HepG2 (cell line): Measurements from ENCODE around the gene OAT. TPM values are rescaled to one million over a fixed set of nuclear protein-coding genes. Genes with fewer than 3 reads are reported as not detected.
A peak's percentile ranks its signal among the peaks of the same experiment; 100 is the strongest.

Experiments used
- ATAC-seq: fragments of 200-7000 bp; cut with Tn5 transposase; 3 replicates; pipeline ENCODE4 v1.9.1; 2020; ENCODE audit warnings: mild to moderate bottlenecking, moderate library complexity
- BruUV-seq: library from RNA; stranded (reverse); fragments of 400-500 nt; replicated peaks from 2 replicates; lab custom pipeline; 2021; lab: Mats Ljungman, UMichigan
- CTCF ChIA-PET: fragments of 300-600 bp; formaldehyde crosslinking; extraction: SDS; loops from one replicate; lab custom pipeline; 2021; ENCODE audit warnings: low total read pairs, inconsistent platforms, low intra/inter-chr PET ratio; lab: Yijun Ruan, JAX
- POLR2A ChIA-PET: fragments of 350-600 bp; sonication (Branson Sonifier 250); formaldehyde crosslinking; loops from one replicate; lab custom pipeline; 2020; ENCODE audit warnings: antibody characterized with exemption, inconsistent platforms; lab: Yijun Ruan, JAX
- DNase-seq: peaks from one replicate; pipeline ENCODE4 v3.0.0-alpha.2; 2015; ENCODE audit warnings: low spot score
- FAIRE-seq: peaks from 3 replicates; lab custom pipeline; 2011; peaks lifted over from hg19 to GRCh38; lab: Jason Lieb, UNC
- H2AFZ ChIP-seq: one replicate; pipeline ENCODE4 v1.6.1; 2011; ENCODE audit warnings: low read length, inconsistent platforms
- H3K27ac ChIP-seq: fragments of 300-600 bp; 3 replicates; pipeline ENCODE4 v1.8.0; 2011; ENCODE audit warnings: mixed run types, mild to moderate bottlenecking, mixed read lengths, low read length, inconsistent platforms; ENCODE audit not compliant: insufficient read depth; ENCODE audit errors: extremely low read length
- H3K27me3 ChIP-seq, 2 experiments: fragments of 200-600 bp in 1 of 2; 2 replicates in 1 of 2; 3 replicates in 1 of 2; pipeline versions ENCODE4 v1.6.0 to v1.8.0; 2011; ENCODE audit warnings: low read length in 2 of 2, mild to moderate bottlenecking in 2 of 2, moderate library complexity in 2 of 2, inconsistent platforms in 1 of 2; ENCODE audit not compliant: insufficient read depth in 2 of 2, control insufficient read depth in 1 of 2
- H3K36me3 ChIP-seq, 2 experiments: fragments of 200-600 bp in 1 of 2; replicated peaks in 1 of 2; 2 replicates in 1 of 2; 3 replicates in 1 of 2; pipeline versions ENCODE4 v1.5.1 to v1.8.0; 2011; ENCODE audit warnings: low read length in 2 of 2, inconsistent platforms in 1 of 2; ENCODE audit not compliant: insufficient read depth in 2 of 2, control insufficient read depth in 1 of 2
- H3K4me1 ChIP-seq: 2 replicates; pipeline ENCODE4 v1.5.1; 2012; ENCODE audit warnings: low read length, inconsistent platforms; ENCODE audit not compliant: insufficient read depth
- H3K4me2 ChIP-seq: 2 replicates; pipeline ENCODE4 v1.6.0; 2011; ENCODE audit warnings: low read depth, low read length, inconsistent platforms
- H3K4me3 ChIP-seq, 3 experiments: fragments of 200-600 bp in 1 of 3; sonication (generic), shearing (Covaris generic) in 1 of 3; replicated peaks in 1 of 3; 2 replicates each; pipeline ENCODE4 v1.5.1; 2011 to 2016; ENCODE audit warnings: low read length in 3 of 3, inconsistent platforms in 2 of 3, low read depth in 2 of 3, mild to moderate bottlenecking in 2 of 3, control low read depth in 1 of 3, mixed read lengths in 1 of 3; ENCODE audit not compliant: insufficient read depth in 1 of 3
- H3K79me2 ChIP-seq: one replicate; pipeline ENCODE4 v1.6.1; 2011; ENCODE audit warnings: low read length, inconsistent platforms; ENCODE audit not compliant: insufficient read depth
- H3K9ac ChIP-seq: 2 replicates; pipeline ENCODE4 v1.6.0; 2011; ENCODE audit warnings: mild to moderate bottlenecking, low read depth, low read length, inconsistent platforms; ENCODE audit not compliant: insufficient read depth
- H3K9me3 ChIP-seq: 2 replicates; pipeline ENCODE4 v1.5.1; 2012; ENCODE audit warnings: mild to moderate bottlenecking, low read length
- H4K20me1 ChIP-seq: 2 replicates; pipeline ENCODE4 v1.6.0; 2011; ENCODE audit warnings: inconsistent platforms, mild to moderate bottlenecking, low read length, moderate library complexity; ENCODE audit not compliant: insufficient read depth
- CEBPB ChIP-seq: IDR thresholded peaks from 2 replicates; pipeline ENCODE4 v1.6.1; 2011; ENCODE audit warnings: low read depth, low read length, improper control_type of control experiment, borderline replicate concordance
- CEBPG ChIP-seq: IDR thresholded peaks from 2 replicates; pipeline ENCODE4 v1.6.1; 2016
- LCORL ChIP-seq, 2 experiments: fragments of 450-650 bp in 1 of 2; sonication (generic) in 1 of 2; formaldehyde crosslinking in 1 of 2; IDR thresholded peaks; 2 replicates each; pipeline versions ENCODE4 v1.5.0 to v1.6.1; 2017 to 2020; ENCODE audit warnings: antibody characterized with exemption in 1 of 2, missing genetic modification reagents in 1 of 2
- NFRKB ChIP-seq: fragments of 450-650 bp; IDR thresholded peaks from 2 replicates; pipeline ENCODE4 v1.6.1; 2017
- RARA ChIP-seq: IDR thresholded peaks from 2 replicates; pipeline ENCODE4 v1.6.1; 2016; ENCODE audit warnings: missing genetic modification reagents, missing compliant biosample characterization
- TEF ChIP-seq: sonication (generic); formaldehyde crosslinking; IDR thresholded peaks from 2 replicates; pipeline ENCODE4 v1.5.0; 2020; ENCODE audit warnings: missing genetic modification reagents
- WGBS: methylation state at CpG from one replicate; pipeline ENCODE4 v1.1.6; 2017; ENCODE audit warnings: low lambda C conversion rate; 5-methylcytosine and 5-hydroxymethylcytosine counted together
- in situ Hi-C: cut with HindIII; loops from 2 replicates; pipeline ENCODE4 v1.10.0; 2017; ENCODE audit warnings: low pct_unique_long_range_greater_than_20kb; ENCODE audit not compliant: extremely low pct_ligation_motif_present
- intact Hi-C: fragments of 100-400 bp; cut with micrococcal nuclease; formaldehyde crosslinking; loops from one replicate; pipeline ENCODE4 v1.10.0; 2022; ENCODE audit not compliant: unreplicated experiment
- polyA plus RNA-seq, 8 experiments: library from polyadenylated mRNA; depleted of rRNA in 3 of 8; stranded (reverse) in 7 of 8; unstranded in 1 of 8; fragments of >200 nt; fragmentation: Illumina TruSeq in 4 of 8; extraction: Trizol in 4 of 8; gene quantifications; 2 replicates each; pipeline versions ENCODE4 v1.2.1 to v1.2.3, GENCODE V29; 2011 to 2016; ENCODE audit warnings: low read depth in 4 of 8, missing spikeins in 1 of 8, mixed read lengths in 1 of 8; ENCODE audit not compliant: insufficient read depth in 1 of 8
- total RNA-seq, 5 experiments: library from RNA; depleted of rRNA; stranded (reverse); fragments of >200 nt; fragmentation: Illumina TruSeq; extraction: Trizol; gene quantifications; 2 replicates each; pipeline ENCODE4 v1.2.3, GENCODE V29; 2016; ENCODE audit warnings: low read depth in 1 of 5
- TF ChIP-seq, protein P1 (sequence below): sonication (generic); formaldehyde crosslinking; IDR thresholded peaks from 2 replicates; pipeline ENCODE4 v1.8.0; 2022; ENCODE audit warnings: mild to moderate bottlenecking, missing genetic modification reagents
- TF ChIP-seq, protein P2 (sequence below): sonication (generic); formaldehyde crosslinking; IDR thresholded peaks from 2 replicates; pipeline ENCODE4 v1.8.1; 2023; ENCODE audit warnings: mild to moderate bottlenecking, inconsistent platforms, moderate library complexity, missing genetic modification reagents, borderline replicate concordance

The OAT gene
- total and polyA plus RNA-seq, 2 of the 13 experiments (the other 11 are each of a cell fraction or from before 2014, with no cell fraction given), result 87.8 to 96.7 TPM

GRCh38 chr10:124436191-124436638 is 17.5 kb upstream of the OAT start:
- Histone ChIP-seq H3K9ac (no peak overlapping the region), H3K4me3 (no peak overlapping the region), H3K4me1 (peaks cover 25% of the 10 kb centered on the region), H3K27ac (no peak overlapping the region), H3K79me2 (no peaks in the 10 kb centered on the region), H3K9me3 (no peaks in the 10 kb centered on the region), H3K36me3 (no peaks in the 10 kb centered on the region), H3K27me3 (no peaks in the 10 kb centered on the region), H4K20me1 (no peaks in the 10 kb centered on the region), H2AFZ (no peak overlapping the region), H3K4me2 (no peak overlapping the region)
- ChIA-PET POLR2A (interaction anchor here (1.2 to 1.5 kb wide), 2 partner anchors 17 to 25 kb away, joined by 4 to 7 read pairs; partner anchors contain the start of genes LHPP and OAT), CTCF (no interaction called here)
- DNase-seq (peak; percentile 42), ATAC-seq (no peak), FAIRE-seq (peak; percentile 52)
- 3% methylated on average over 8 of the region's 8 CpGs for WGBS
- in situ Hi-C loops (no loop called here), intact Hi-C loops (no loop called here)
- BruUV-seq, result no TSS peak
- TF ChIP-seq NFRKB, result no peak
- TF ChIP-seq CEBPB, result peak; percentile 19; the same call in 1 of the 2 replicates
- 0 out of 2 replicates have a peak, but pooled peaks have one; percentile 13 for TF ChIP-seq RARA (CRISPR knock-in tag)
- TF ChIP-seq, protein P1, sequence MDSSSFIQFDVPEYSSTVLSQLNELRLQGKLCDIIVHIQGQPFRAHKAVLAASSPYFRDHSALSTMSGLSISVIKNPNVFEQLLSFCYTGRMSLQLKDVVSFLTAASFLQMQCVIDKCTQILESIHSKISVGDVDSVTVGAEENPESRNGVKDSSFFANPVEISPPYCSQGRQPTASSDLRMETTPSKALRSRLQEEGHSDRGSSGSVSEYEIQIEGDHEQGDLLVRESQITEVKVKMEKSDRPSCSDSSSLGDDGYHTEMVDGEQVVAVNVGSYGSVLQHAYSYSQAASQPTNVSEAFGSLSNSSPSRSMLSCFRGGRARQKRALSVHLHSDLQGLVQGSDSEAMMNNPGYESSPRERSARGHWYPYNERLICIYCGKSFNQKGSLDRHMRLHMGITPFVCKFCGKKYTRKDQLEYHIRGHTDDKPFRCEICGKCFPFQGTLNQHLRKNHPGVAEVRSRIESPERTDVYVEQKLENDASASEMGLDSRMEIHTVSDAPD (CRISPR knock-in tag), result no peak
- TF ChIP-seq TEF (CRISPR knock-in tag), result peak; percentile 75; the same call in 1 of the 2 replicates
- TF ChIP-seq, protein P2, sequence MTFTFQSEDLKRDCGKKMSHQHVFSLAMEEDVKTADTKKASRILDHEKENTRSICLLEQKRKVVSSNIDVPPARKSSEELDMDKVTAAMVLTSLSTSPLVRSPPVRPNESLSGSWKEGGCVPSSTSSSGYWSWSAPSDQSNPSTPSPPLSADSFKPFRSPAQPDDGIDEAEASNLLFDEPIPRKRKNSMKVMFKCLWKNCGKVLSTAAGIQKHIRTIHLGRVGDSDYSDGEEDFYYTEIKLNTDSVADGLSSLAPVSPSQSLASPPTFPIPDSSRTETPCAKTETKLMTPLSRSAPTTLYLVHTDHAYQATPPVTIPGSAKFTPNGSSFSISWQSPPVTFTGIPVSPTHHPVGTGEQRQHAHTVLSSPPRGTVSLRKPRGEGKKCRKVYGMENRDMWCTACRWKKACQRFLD, result no peak
- TF ChIP-seq LCORL (IDR thresholded peaks at IDR 0.05), result no peak
- TF ChIP-seq LCORL (CRISPR knock-in tag; IDR thresholded peaks at IDR 0.05), result 0 out of 2 replicates have a peak, but pooled peaks have one; percentile 15
- TF ChIP-seq CEBPG (CRISPR knock-in tag), result peak; percentile 49; the same call in 1 of the 2 replicates
